Measurements from ENCODE around the gene NTN3.
"Not testable (repeated sequence)": the region's sequence is repeated elsewhere in the genome, so short reads cannot be mapped to it uniquely, and the experiment has no call there.

Gene NTN3

GRCh38 chr16:2466667-2467527 lies 4.2 kb upstream of the NTN3 start:
- no peak for DNase-seq

GRCh38 chr16:2467528-2468232 lies 3.4 kb upstream of the NTN3 start:
- no peak for DNase-seq

DNA sequence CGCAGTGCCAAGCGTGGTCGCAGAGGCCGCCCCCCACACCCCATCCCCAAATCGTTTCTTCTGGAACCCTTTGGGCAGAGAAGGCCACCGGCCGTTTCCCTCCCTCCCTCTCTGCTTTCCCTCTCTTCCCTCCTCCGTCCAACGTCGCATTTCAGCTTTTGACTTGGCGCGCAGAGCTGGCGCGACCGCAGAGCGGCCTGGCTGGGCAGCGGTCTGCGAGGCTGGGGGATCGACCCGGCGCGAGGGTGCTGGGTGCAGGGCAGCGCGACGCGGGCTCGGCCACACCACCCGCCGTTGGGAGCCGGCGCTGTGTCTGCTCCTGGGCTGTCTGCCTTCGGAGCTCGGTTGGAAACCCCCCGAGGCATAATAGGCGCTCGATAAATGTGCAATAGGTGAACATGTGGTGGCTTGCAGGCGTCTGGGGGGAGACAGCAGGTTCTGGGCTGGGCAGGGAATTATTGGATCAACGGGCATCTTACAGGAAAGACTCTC lies 2.8 kb upstream of the NTN3 start:
- DNase-seq: no peak

DNA sequence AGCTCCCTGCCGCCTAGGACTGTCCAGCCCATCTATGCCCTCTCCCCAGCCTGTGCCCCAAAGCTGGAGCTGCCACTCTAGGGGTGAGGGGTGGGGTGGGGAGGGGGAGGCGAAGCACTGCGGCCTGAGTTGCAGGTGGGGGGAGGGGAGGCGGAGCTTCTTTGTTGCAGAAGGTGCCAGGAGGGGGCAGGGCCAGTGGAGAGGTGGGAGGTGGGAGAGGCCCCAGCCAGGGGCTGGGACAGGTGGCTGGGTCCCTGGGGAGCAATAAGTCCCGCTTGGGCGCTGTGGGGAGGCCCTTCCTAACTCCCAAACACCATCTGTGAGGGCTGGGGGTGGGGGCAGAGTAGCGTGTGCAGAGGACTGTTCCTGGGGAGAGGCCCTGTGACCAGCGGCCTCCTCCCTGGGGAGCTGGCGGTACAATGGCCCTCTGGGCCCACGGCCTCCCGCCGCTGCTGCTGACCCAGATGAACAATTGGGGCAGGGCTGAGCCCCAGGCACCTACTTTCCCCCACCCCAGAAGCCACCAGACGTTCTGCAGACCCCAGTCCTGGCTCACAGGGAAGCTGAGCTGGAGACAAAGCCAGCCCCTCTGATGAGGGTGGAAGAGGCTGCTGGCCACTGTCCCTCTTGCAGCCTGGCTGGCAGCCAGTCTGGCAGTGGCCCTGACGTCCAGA lies 2.2 kb upstream of the NTN3 start:
- no peak for DNase-seq

DNA sequence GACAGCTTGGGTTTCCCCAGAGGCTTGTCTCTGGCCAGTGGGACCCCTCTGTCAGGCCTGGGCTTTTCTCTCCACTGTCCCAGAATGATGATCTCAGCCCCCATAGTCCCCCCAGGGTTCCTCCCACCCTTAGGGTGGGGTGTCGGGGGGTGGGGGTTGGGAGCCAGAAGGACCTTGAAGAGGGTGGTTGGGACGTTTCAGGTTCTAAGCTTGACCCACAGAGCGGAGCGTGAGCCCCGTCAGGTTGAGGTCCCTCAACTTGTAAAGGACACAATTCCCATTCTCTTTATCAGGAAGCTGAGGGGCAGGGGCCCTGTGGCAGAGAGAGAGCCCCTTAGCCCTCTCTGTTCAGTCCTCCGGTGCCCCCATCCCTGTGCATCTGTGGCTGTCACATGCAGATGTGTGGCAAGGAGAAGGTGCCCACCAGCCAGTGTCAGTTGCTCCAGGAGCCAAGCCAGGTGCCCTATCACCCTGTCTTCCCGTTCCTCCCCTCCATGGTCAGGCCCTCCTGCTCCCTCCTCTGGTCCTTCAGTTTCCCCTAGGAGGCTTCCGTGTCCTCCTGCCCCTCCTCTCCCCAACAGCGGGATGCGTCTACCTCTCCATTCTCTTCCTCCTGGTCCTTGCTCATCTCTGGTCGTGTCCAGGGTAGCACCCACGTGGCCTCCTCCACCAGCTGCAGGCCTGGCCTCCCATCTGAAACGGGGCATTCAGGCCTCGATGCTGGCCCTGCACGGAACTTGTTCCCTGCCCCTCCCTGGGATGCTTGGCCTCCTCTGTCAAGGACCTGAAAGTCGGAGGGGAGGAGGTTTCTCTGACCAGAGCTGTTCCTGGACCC lies 1.5 kb upstream of the NTN3 start:
- no peak for DNase-seq

- no peak for DNase-seq
These were observed 879 bp upstream of the NTN3 start for GRCh38 chr16:2470234-2470601.

- no peak for DNase-seq
These were observed 488 bp upstream of the NTN3 start for GRCh38 chr16:2470603-2471015.

DNA sequence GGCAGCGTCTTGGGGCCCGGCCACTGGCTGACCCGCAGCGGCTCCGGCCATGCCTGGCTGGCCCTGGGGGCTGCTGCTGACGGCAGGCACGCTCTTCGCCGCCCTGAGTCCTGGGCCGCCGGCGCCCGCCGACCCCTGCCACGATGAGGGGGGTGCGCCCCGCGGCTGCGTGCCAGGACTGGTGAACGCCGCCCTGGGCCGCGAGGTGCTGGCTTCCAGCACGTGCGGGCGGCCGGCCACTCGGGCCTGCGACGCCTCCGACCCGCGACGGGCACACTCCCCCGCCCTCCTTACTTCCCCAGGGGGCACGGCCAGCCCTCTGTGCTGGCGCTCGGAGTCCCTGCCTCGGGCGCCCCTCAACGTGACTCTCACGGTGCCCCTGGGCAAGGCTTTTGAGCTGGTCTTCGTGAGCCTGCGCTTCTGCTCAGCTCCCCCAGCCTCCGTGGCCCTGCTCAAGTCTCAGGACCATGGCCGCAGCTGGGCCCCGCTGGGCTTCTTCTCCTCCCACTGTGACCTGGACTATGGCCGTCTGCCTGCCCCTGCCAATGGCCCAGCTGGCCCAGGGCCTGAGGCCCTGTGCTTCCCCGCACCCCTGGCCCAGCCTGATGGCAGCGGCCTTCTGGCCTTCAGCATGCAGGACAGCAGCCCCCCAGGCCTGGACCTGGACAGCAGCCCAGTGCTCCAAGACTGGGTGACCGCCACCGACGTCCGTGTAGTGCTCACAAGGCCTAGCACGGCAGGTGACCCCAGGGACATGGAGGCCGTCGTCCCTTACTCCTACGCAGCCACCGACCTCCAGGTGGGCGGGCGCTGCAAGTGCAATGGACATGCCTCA lies 773 bp downstream of the NTN3 start:
- no peak for DNase-seq

DNA sequence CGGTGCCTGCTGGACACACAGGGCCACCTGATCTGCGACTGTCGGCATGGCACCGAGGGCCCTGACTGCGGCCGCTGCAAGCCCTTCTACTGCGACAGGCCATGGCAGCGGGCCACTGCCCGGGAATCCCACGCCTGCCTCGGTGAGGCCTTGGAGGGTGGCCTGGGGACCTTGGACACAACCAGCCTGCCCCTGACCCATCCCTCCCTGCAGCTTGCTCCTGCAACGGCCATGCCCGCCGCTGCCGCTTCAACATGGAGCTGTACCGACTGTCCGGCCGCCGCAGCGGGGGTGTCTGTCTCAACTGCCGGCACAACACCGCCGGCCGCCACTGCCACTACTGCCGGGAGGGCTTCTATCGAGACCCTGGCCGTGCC lies 1.4 kb downstream of the NTN3 start:
- no peak for DNase-seq

DNA sequence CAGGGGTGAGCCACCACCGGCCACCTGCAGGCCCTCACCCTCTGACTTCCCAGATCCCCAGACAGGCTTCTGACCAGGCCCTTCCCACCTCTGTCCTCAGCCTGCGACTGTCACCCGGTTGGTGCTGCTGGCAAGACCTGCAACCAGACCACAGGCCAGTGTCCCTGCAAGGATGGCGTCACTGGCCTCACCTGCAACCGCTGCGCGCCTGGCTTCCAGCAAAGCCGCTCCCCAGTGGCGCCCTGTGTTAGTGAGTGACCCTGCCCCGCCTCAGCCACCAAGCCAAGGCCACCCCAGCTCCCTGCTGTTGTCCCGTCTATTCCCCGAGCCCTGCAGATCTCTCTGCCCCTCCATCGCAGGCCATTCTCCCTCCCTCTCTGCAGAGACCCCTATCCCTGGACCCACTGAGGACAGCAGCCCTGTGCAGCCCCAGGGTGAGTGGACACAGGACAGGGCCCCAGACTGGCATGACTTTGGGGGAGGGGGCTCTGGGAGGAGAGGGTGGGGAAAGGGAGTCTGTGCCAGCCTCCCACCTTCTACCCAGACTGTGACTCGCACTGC lies 1.9 kb downstream of the NTN3 start:
- no peak for DNase-seq

GRCh38 chr16:2473446-2473926 lies 2.4 kb downstream of the NTN3 start:
- peak; percentile 73 for DNase-seq

- DNase-seq: peak; percentile 86
These were observed 3.1 kb downstream of the NTN3 start for GRCh38 chr16:2473999-2474876.

- peak; percentile 93 for DNase-seq
These were observed 3.8 kb downstream of the NTN3 start, which contains the start of gene TBC1D24 for GRCh38 chr16:2474877-2475412. Gene TBC1D24, plus strand, starts transcription at chr16:2475127. Its CDS starts 21,022 bp downstream, at chr16:2496149.

GRCh38 chr16:2475413-2476344 lies 4.6 kb downstream of the NTN3 start:
- DNase-seq: peak; percentile 80

GRCh38 chr16:2476345-2476720 lies 5.2 kb downstream of the NTN3 start:
- no peak for DNase-seq

DNA sequence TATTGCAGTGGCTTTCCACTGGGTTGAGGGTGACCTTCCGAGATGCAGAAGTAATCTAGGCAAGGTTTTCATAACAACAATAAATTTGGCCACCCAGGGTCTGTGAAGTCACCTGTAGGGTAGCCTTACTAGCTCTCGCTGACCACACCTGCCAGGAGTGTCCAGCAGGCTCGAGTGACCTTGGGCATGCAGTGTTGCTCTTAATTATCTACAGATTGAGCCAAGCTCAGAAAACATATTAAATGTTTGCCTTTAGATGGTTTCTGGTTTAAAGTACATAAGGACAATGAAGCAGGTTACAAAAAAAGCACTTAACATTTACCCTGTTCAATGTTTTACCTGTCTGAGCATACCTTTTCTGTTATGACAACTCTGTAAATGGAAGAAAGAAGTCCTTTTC lies 5.6 kb downstream of the NTN3 start:
- no peak for DNase-seq

- no peak for DNase-seq
These were observed 6.2 kb downstream of the NTN3 start for GRCh38 chr16:2477327-2477726.

DNA sequence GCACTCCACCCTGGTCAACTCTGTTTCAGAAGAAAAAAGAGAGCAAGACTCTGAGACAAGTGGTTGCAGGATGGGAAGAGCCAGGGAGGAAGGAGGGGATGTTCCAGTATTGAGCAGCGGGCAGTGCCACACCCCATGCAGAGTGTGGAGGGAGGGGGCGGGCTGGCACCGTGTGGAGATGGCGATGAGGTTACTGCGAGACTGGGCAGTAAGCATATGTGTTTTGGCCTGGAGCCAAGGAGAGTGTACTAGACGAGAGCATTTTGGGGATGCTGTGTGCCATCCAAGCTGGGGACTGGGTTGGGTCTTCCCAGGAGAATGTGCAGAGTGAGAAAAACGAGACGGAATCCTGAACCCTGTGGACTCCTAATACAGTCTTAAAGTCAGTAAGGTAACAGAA lies 7.2 kb downstream of the NTN3 start:
- DNase-seq: no peak

- DNase-seq: not testable (repeated sequence)
These were observed 8.9 kb downstream of the NTN3 start for GRCh38 chr16:2479996-2480395.
